Spleen (tissue), 11 donors: ENCODE results near the gene RPL19. TPM values are rescaled to one million over a fixed set of nuclear protein-coding genes. Genes with fewer than 3 reads are reported as not detected.

ENCODE experiments used
- DNase-seq: peaks from one replicate; pipeline ENCODE4 v3.0.0-alpha.2; 2020
- H3K27ac ChIP-seq, 8 donors: fragments of 200-600 bp; sonication (generic) in 7 of 8; 1 replicate in 4 of 8; 2 replicates in 4 of 8; pipeline versions ENCODE4 v1.5.0 to v1.8.0; 2016 to 2021; ENCODE audit warnings: inconsistent platforms in 4 of 8, mild to moderate bottlenecking in 4 of 8, moderate library complexity in 1 of 8
- H3K27me3 ChIP-seq, 7 donors: fragments of 200-600 bp; sonication (generic) in 6 of 7; replicated peaks in 1 of 7; 1 replicate in 4 of 7; 2 replicates in 3 of 7; pipeline versions ENCODE4 v1.5.0 to v1.8.0; 2016 to 2021; ENCODE audit warnings: inconsistent platforms in 3 of 7, mild to moderate bottlenecking in 1 of 7
- H3K36me3 ChIP-seq, 6 donors: fragments of 200-600 bp; sonication (generic) in 5 of 6; 1 replicate in 4 of 6; 2 replicates in 2 of 6; pipeline versions ENCODE4 v1.5.0 to v1.8.0; 2016 to 2021; ENCODE audit warnings: inconsistent platforms in 2 of 6
- H3K4me1 ChIP-seq, 6 donors: fragments of 200-600 bp; sonication (generic) in 5 of 6; 1 replicate in 3 of 6; 2 replicates in 3 of 6; pipeline versions ENCODE4 v1.5.0 to v1.8.0; 2016 to 2021; ENCODE audit warnings: inconsistent platforms in 3 of 6
- H3K4me3 ChIP-seq, 8 donors: fragments of 200-600 bp; sonication (generic) in 7 of 8; 1 replicate in 4 of 8; 2 replicates in 4 of 8; pipeline versions ENCODE4 v1.5.0 to v1.8.0; 2016 to 2021; ENCODE audit warnings: inconsistent platforms in 4 of 8, mild to moderate bottlenecking in 4 of 8, moderate library complexity in 2 of 8
- H3K9me3 ChIP-seq, 8 donors: fragments of 200-600 bp; sonication (generic) in 7 of 8; 1 replicate in 4 of 8; 2 replicates in 4 of 8; pipeline versions ENCODE4 v1.5.0 to v1.8.0; 2016 to 2021; ENCODE audit warnings: inconsistent platforms in 4 of 8
- CTCF ChIP-seq, 11 experiments: fragments of 200-600 bp in 7 of 11; fragments of 450-650 bp in 4 of 11; sonication (generic) in 4 of 11; IDR thresholded peaks in 8 of 11; conservative IDR thresholded peaks in 3 of 11; 1 replicate in 7 of 11; 2 replicates in 4 of 11; pipeline versions ENCODE4 v1.4.0 to v1.8.0; 2016 to 2021; ENCODE audit warnings: antibody characterized with exemption in 11 of 11, inconsistent platforms in 4 of 11, mild to moderate bottlenecking in 1 of 11
- POLR2A ChIP-seq, 3 donors: fragments of 450-650 bp; IDR thresholded peaks; one replicate each; pipeline ENCODE4 v1.5.1; 2017; ENCODE audit warnings: antibody characterized with exemption in 3 of 3, mild to moderate bottlenecking in 1 of 3
- POLR2AphosphoS5 ChIP-seq, 3 donors: sonication (generic); formaldehyde crosslinking; IDR thresholded peaks; one replicate each; pipeline ENCODE4 v1.5.1; 2017; ENCODE audit warnings: antibody characterized with exemption in 3 of 3
- WGBS, 5 donors: extraction: QIAGEN DNeasy Blood & Tissue Kit in 3 of 5; methylation state at CpG; one replicate each; pipeline versions ENCODE4 v1.1.5 to v1.1.7; 2013 to 2018; 5-methylcytosine and 5-hydroxymethylcytosine counted together
- intact Hi-C: fragments of 100-400 bp; cut with DNase I; formaldehyde crosslinking; loops from one replicate; pipeline ENCODE4 v1.15.0; 2023; ENCODE audit warnings: low total_unique reads
- polyA plus RNA-seq, 3 donors: library from polyadenylated mRNA; stranded (reverse); fragments of 200-250 nt; gene quantifications; one replicate each; pipeline ENCODE4 v1.2.1, GENCODE V29; 2013
- total RNA-seq, 7 donors: library from RNA; depleted of rRNA in 3 of 7; stranded (reverse); fragments of >200 nt in 3 of 7; fragmentation: NEBNext Ultra II Directional in 4 of 7; extraction: Animal tissue kit (Norgen Biotek cat#: 25700) in 4 of 7; gene quantifications; one replicate each; pipeline versions ENCODE4 v1.1.0 to v1.2.1, GENCODE V29; 2016 to 2021
- donor health status: healthy with polysubstance abuse.
- donor health status: DM: no; HTN: no; CAD: no; lungs with moderate emphysema.
- donor health status: DM: no; HTN: no; CAD: no.
- donor health status: Bipolar disorder and iron deficiency.
- donor health status: healthy.
- donor health status: DM: no; HTN: no; CAD: no.
- donor health status: DM: yes; HTN: yes; CAD: no.

The RPL19 gene
- total and polyA plus RNA-seq, 10 donors = 1,504 to 7,360 (median 3,641) TPM

- H3K27ac ChIP-seq = no peak overlapping the region
- H3K27me3 ChIP-seq = peaks cover 0 to 51% (median 15%) of the 10 kb centered on the region in 7 donors
- TF ChIP-seq POLR2A (IDR thresholded peaks at IDR 0.05) (no peak), POLR2AphosphoS5 (IDR thresholded peaks at IDR 0.05) (no peak), CTCF (IDR thresholded peaks at IDR 0.05 in 8 of 11, conservative IDR thresholded peaks at IDR 0.05 in 3 of 11) (no peak)
- no peaks in the 10 kb centered on the region for H3K36me3 ChIP-seq
- H3K9me3 ChIP-seq = peaks cover 0 to 4% (median 0%) of the 10 kb centered on the region in 8 donors
- intact Hi-C loops = no loop called here
- no peak for DNase-seq
- peaks cover 13 to 43% (median 35%) of the 10 kb centered on the region in 6 donors for H3K4me1 ChIP-seq
- no peak overlapping the region for H3K4me3 ChIP-seq
- 55 to 74% (median 68%) methylated on average over 14 of the region's 14 CpGs for whole genome bisulfite sequencing, 5 donors
These were observed 31.0 kb upstream of the RPL19 start for GRCh38 chr17:39169101-39169500.

DNA sequence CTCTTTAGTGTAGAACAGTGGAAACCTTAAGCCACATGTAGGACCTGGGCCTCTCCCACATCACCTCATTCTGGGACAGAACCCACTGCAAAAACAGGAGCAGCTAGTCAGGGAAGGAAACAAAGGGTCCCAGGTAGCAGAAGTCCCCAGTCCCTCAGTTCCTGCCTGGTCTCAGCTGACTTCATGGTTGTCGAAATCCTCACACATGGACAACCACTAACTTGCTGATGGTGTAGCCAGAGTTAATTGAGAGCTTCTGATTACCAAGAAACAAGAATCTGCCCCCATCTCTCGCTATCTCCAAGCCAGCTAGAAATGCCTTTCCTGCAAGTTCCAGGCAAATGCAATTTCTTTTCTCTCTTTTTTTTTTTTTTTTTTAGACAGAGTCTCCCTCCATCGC, 30.6 kb upstream of the RPL19 start:
- TF ChIP-seq CTCF (IDR thresholded peaks at IDR 0.05 in 8 of 11, conservative IDR thresholded peaks at IDR 0.05 in 3 of 11) (no peak), POLR2A (IDR thresholded peaks at IDR 0.05) (no peak), POLR2AphosphoS5 (IDR thresholded peaks at IDR 0.05) (no peak)
- DNase-seq = no peak
- intact Hi-C loops = no loop called here
- WGBS, 5 donors = 63 to 75% (median 68%) methylated on average over 3 of the region's 3 CpGs
- no peaks in the 10 kb centered on the region for H3K36me3 ChIP-seq
- H3K27ac ChIP-seq = no peak overlapping the region
- peaks cover 13 to 42% (median 32%) of the 10 kb centered on the region in 6 donors for H3K4me1 ChIP-seq
- peaks cover 0 to 55% (median 15%) of the 10 kb centered on the region in 7 donors for H3K27me3 ChIP-seq
- H3K9me3 ChIP-seq = peaks cover 0 to 4% (median 0%) of the 10 kb centered on the region in 8 donors
- no peak overlapping the region for H3K4me3 ChIP-seq

GRCh38 chr17:39170109-39170508, 30.0 kb upstream of the RPL19 start:
- WGBS, 5 donors = 17 to 54% (median 26%) methylated on average over 4 of the region's 4 CpGs
- no peak for DNase-seq
- Histone ChIP-seq H3K9me3 (peaks cover 0 to 4% (median 0%) of the 10 kb centered on the region in 8 donors), H3K27me3 (peaks cover 0 to 51% (median 11%) of the 10 kb centered on the region in 7 donors), H3K36me3 (peaks cover 0 to under 1% (median 0%) of the 10 kb centered on the region in 6 donors), H3K4me1 (peaks cover 11 to 42% (median 32%) of the 10 kb centered on the region in 6 donors), H3K4me3 (no peak overlapping the region), H3K27ac (no peak overlapping the region)
- intact Hi-C loops = loop anchor here (5.0 kb wide), 1 partner anchor 188 kb away; no protein-coding TSS in a partner anchor
- no peak for TF ChIP-seq POLR2AphosphoS5 (IDR thresholded peaks at IDR 0.05)
- TF ChIP-seq POLR2A (IDR thresholded peaks at IDR 0.05) = no peak
- no peak for TF ChIP-seq CTCF (IDR thresholded peaks at IDR 0.05 in 8 of 11, conservative IDR thresholded peaks at IDR 0.05 in 3 of 11)

DNA sequence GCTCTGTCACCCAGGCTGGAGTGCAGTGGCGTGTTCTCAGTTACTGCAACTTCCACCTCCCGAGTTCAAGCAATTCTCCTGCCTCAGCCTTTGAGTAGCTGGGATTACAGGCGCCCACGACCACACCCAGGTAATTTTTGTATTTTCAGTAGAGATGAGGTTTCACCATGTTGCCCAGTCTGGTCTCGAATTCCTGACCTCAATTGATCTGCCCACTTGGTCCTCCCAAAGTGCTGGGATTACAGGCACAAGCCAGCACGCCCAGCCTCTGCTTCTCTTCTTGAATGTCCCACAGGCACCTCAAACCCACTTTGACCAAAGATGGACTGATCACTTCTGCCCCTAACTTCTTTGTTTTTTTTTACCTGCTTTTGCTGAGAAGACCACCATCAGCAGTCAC, 29.5 kb upstream of the RPL19 start:
- no peak overlapping the region for H3K4me3 ChIP-seq
- intact Hi-C loops = loop anchor here (5.0 kb wide), 1 partner anchor 188 kb away; no protein-coding TSS in a partner anchor
- H3K9me3 ChIP-seq = peaks cover 0 to 4% (median 0%) of the 10 kb centered on the region in 8 donors
- H3K4me1 ChIP-seq = peaks cover 6 to 42% (median 30%) of the 10 kb centered on the region in 6 donors
- no peak for DNase-seq
- TF ChIP-seq POLR2A (IDR thresholded peaks at IDR 0.05) (no peak), CTCF (IDR thresholded peaks at IDR 0.05 in 8 of 11, conservative IDR thresholded peaks at IDR 0.05 in 3 of 11) (no peak), POLR2AphosphoS5 (IDR thresholded peaks at IDR 0.05) (no peak)
- peaks cover 0 to 5% (median 0%) of the 10 kb centered on the region in 6 donors for H3K36me3 ChIP-seq
- peaks cover 0 to 47% (median 7%) of the 10 kb centered on the region in 7 donors for H3K27me3 ChIP-seq
- 54 to 80% (median 61%) methylated on average over 6 of the region's 6 CpGs for WGBS, 5 donors
- no peak overlapping the region for H3K27ac ChIP-seq
